ENCODE measurements around the gene CCDC32. TPM values are rescaled to one million over a fixed set of nuclear protein-coding genes. Genes with fewer than 3 reads are reported as not detected.
A peak's percentile ranks its signal among the peaks of the same experiment; 100 is the strongest.

The CCDC32 gene
- total and polyA plus RNA-seq, 2 of the 13 experiments (the other 11 are each of a cell fraction or from before 2014, with no cell fraction given): 10.8 to 23.2 TPM

- TF ChIP-seq TRAFD1 (CRISPR knock-in tag; IDR thresholded peaks at IDR 0.05; ENCODE audit: borderline replicate concordance) (0 out of 2 replicates have a peak, but pooled peaks have one; percentile 68), GATAD1 (CRISPR knock-in tag; IDR thresholded peaks at IDR 0.05) (peak; percentile 38; the same call in 1 of the 2 replicates), MXI1 (IDR thresholded peaks at IDR 0.05; ENCODE audit: borderline replicate concordance, low read depth, low read length) (no peak), BRD4 (CRISPR knock-in tag; IDR thresholded peaks at IDR 0.05) (no peak)
- TF ChIP-seq, protein P1, sequence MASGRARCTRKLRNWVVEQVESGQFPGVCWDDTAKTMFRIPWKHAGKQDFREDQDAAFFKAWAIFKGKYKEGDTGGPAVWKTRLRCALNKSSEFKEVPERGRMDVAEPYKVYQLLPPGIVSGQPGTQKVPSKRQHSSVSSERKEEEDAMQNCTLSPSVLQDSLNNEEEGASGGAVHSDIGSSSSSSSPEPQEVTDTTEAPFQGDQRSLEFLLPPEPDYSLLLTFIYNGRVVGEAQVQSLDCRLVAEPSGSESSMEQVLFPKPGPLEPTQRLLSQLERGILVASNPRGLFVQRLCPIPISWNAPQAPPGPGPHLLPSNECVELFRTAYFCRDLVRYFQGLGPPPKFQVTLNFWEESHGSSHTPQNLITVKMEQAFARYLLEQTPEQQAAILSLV (CRISPR knock-in tag; IDR thresholded peaks at IDR 0.05; ENCODE audit: borderline replicate concordance): no peak
Measured at GRCh38 chr15:40567111-40567510, 2.3 kb upstream of the CCDC32 start (continued).

- Histone ChIP-seq H3K27ac (ENCODE audit: extremely low read length, insufficient read depth, low read length) (peak overlapping the region; percentile 73), H3K4me3 (replicated peaks in 1 of 3; ENCODE audit: insufficient read depth in 1 of 3, low read depth in 2 of 3, low read length in 3 of 3) (peak overlapping the region; percentile 34 to 94 (median 91)), H4K20me1 (ENCODE audit: insufficient read depth, low read length) (no peaks in the 10 kb centered on the region), H3K4me2 (ENCODE audit: low read depth, low read length) (peak overlapping the region; percentile 90), H3K27me3 (ENCODE audit: control insufficient read depth in 1 of 2, insufficient read depth in 2 of 2, low read length in 2 of 2) (no peaks in the 10 kb centered on the region; a peak in 1 of 5 replicates), H3K9me3 (ENCODE audit: low read length) (no peaks in the 10 kb centered on the region), H3K9ac (ENCODE audit: insufficient read depth, low read depth, low read length) (peak overlapping the region; percentile 78; the same call in 1 of the 2 replicates), H3K36me3 (replicated peaks in 1 of 2; ENCODE audit: control insufficient read depth in 1 of 2, insufficient read depth in 2 of 2, low read length in 2 of 2) (no peaks in the 10 kb centered on the region), H3K4me1 (ENCODE audit: insufficient read depth, low read length) (peaks cover 51% of the 10 kb centered on the region), H3K79me2 (ENCODE audit: insufficient read depth, low read length) (peaks cover 21% of the 10 kb centered on the region), H2AFZ (ENCODE audit: low read length) (peak overlapping the region; percentile 56)
- no TSS peak for BruUV-seq (replicated peaks)
- CTCF ChIA-PET (ENCODE audit: low intra/inter-chr PET ratio, low total read pairs): no interaction called here
- ATAC-seq (no peak), DNase-seq (ENCODE audit: low spot score) (peak; percentile 31), FAIRE-seq (no peak)
- intact Hi-C loops (cut with micrococcal nuclease; ENCODE audit: unreplicated experiment) (loop anchor here (2.0 to 5.0 kb wide), 2 partner anchors 129 to 197 kb away; partner anchors contain the start of genes GCHFR and RAD51), in situ Hi-C loops (cut with HindIII; ENCODE audit: extremely low pct_ligation_motif_present, low pct_unique_long_range_greater_than_20kb) (no loop called here)
- POLR2A ChIA-PET: interaction anchor here (0.7 to 1.8 kb wide), 6 partner anchors 13 to 29 kb away, joined by 3 to 8 read pairs (median 5); no protein-coding TSS in a partner anchor
- 11% methylated on average over 18 of the region's 20 CpGs for WGBS (ENCODE audit: low lambda C conversion rate)
- no peak for TF ChIP-seq ATAD3A (CRISPR knock-in tag; IDR thresholded peaks at IDR 0.05)
- TF ChIP-seq U2AF1 (optimal IDR thresholded peaks at IDR 0.05; ENCODE audit: low read depth, low read length): no peak
- TF ChIP-seq ZFX (CRISPR knock-in tag; IDR thresholded peaks at IDR 0.05; ENCODE audit: low read depth): 0 out of 2 replicates have a peak, but pooled peaks have one; percentile 2
- TF ChIP-seq FOSL2 (CRISPR knock-in tag; IDR thresholded peaks at IDR 0.05): peak; percentile 81
- peak; percentile 72; the same call in 1 of the 2 replicates for TF ChIP-seq CHD4 (IDR thresholded peaks at IDR 0.05; ENCODE audit: borderline replicate concordance, low read length)
- TF ChIP-seq SRY (CRISPR knock-in tag; IDR thresholded peaks at IDR 0.05): 0 out of 2 replicates have a peak, but pooled peaks have one; percentile 5
- TF ChIP-seq DMAP1 (CRISPR knock-in tag; IDR thresholded peaks at IDR 0.05): peak; percentile 27; the same call in 1 of the 2 replicates
- TF ChIP-seq ZNF615 (CRISPR knock-in tag; IDR thresholded peaks at IDR 0.05; ENCODE audit: borderline replicate concordance): no peak
- 0 out of 2 replicates have a peak, but pooled peaks have one; percentile 28 for TF ChIP-seq ZNF280D (CRISPR knock-in tag; IDR thresholded peaks at IDR 0.05)
- TF ChIP-seq YEATS4 (CRISPR knock-in tag; IDR thresholded peaks at IDR 0.05; ENCODE audit: borderline replicate concordance): peak; percentile 24; the same call in 1 of the 2 replicates
- TF ChIP-seq ZNF138 (CRISPR knock-in tag; IDR thresholded peaks at IDR 0.05; ENCODE audit: low read depth): no peak
Measured at GRCh38 chr15:40565333-40566238, 744 bp upstream of the CCDC32 start.
